H1 (cell line): ENCODE results near the gene RAD54L. TPM values are rescaled to one million over a fixed set of nuclear protein-coding genes. Genes with fewer than 3 reads are reported as not detected.

Source experiments
- CTCF ChIA-PET: fragments of 300-600 bp; sonication (Branson Sonifier 250); formaldehyde crosslinking; loops from one replicate; lab custom pipeline; 2021; ENCODE audit not compliant: partially characterized antibody; lab: Charles Lee
- POLR2A ChIA-PET: fragments of 300-600 bp; sonication (Branson Sonifier 250); formaldehyde crosslinking; loops from one replicate; lab custom pipeline; 2021; ENCODE audit warnings: inconsistent platforms; ENCODE audit not compliant: partially characterized antibody; lab: Charles Lee
- DNase-seq, 2 experiments: peaks; one replicate each; pipeline versions ENCODE4 v3.0.0 to v3.0.0-alpha.2; 2010 to 2022; ENCODE audit warnings: low spot score in 2 of 2, low read depth in 1 of 2, mixed read lengths in 1 of 2
- FAIRE-seq: peaks from 2 replicates; lab custom pipeline; 2011; peaks lifted over from hg19 to GRCh38; lab: Jason Lieb, UNC
- H2AFZ ChIP-seq: 2 replicates; pipeline ENCODE4 v1.8.1; 2012; ENCODE audit warnings: low read length, inconsistent platforms
- H2AK5ac ChIP-seq: 2 replicates; pipeline ENCODE4 v1.6.1; 2013; ENCODE audit warnings: low read depth, low read length
- H2BK120ac ChIP-seq: replicated peaks from 2 replicates; pipeline ENCODE3; 2013; ENCODE audit warnings: low read depth, low read length, inconsistent platforms
- H2BK12ac ChIP-seq: 2 replicates; pipeline ENCODE4 v1.6.1; 2013; ENCODE audit warnings: low read depth, low read length
- H2BK15ac ChIP-seq: 2 replicates; pipeline ENCODE4 v1.6.1; 2013; ENCODE audit warnings: low read length
- H2BK20ac ChIP-seq: 2 replicates; pipeline ENCODE4 v1.6.1; 2013; ENCODE audit warnings: low read length
- H2BK5ac ChIP-seq: 2 replicates; pipeline ENCODE4 v1.6.1; 2013; ENCODE audit warnings: low read depth, low read length
- H3K14ac ChIP-seq: 2 replicates; pipeline ENCODE4 v1.6.1; 2013; ENCODE audit warnings: inconsistent platforms; ENCODE audit not compliant: insufficient read length
- H3K18ac ChIP-seq: 2 replicates; pipeline ENCODE4 v1.6.1; 2013; ENCODE audit warnings: low read length; ENCODE audit errors: extremely low read depth
- H3K23ac ChIP-seq: 2 replicates; pipeline ENCODE4 v1.6.1; 2013; ENCODE audit warnings: inconsistent platforms; ENCODE audit not compliant: insufficient read length
- H3K23me2 ChIP-seq: 2 replicates; pipeline ENCODE4 v1.6.1; 2013; ENCODE audit warnings: low read depth, low read length
- H3K27ac ChIP-seq: 2 replicates; pipeline ENCODE4 v1.6.1; 2011; ENCODE audit warnings: low read depth, low read length, inconsistent platforms
- H3K27me3 ChIP-seq, 4 experiments: replicated peaks in 1 of 4; 1 replicate in 1 of 4; 2 replicates in 3 of 4; pipeline versions ENCODE4 v1.6.1 to v1.8.1; 2011 to 2013; ENCODE audit warnings: low read length in 3 of 4, mild to moderate bottlenecking in 3 of 4, inconsistent platforms in 2 of 4, mixed read lengths in 2 of 4, moderate library complexity in 1 of 4; ENCODE audit not compliant: control insufficient read depth in 3 of 4, insufficient read depth in 3 of 4; ENCODE audit errors: extremely low read depth in 1 of 4
- H3K36me3 ChIP-seq, 4 experiments: 2 replicates each; pipeline versions ENCODE4 v1.6.1 to v1.8.1; 2011 to 2013; ENCODE audit warnings: mild to moderate bottlenecking in 4 of 4, low read length in 3 of 4, moderate library complexity in 2 of 4, control low read depth in 1 of 4, inconsistent platforms in 1 of 4; ENCODE audit not compliant: insufficient read depth in 4 of 4, control insufficient read depth in 2 of 4
- H3K4ac ChIP-seq: replicated peaks from 2 replicates; pipeline ENCODE3; 2013; ENCODE audit warnings: low read length, low read depth, mixed read lengths, inconsistent platforms; ENCODE audit not compliant: insufficient read length
- H3K4me1 ChIP-seq, 4 experiments: replicated peaks in 1 of 4; 1 replicate in 1 of 4; 2 replicates in 3 of 4; pipeline versions ENCODE4 v1.6.1 to v1.8.1; 2011 to 2013; ENCODE audit warnings: low read length in 3 of 4, inconsistent platforms in 2 of 4, mixed read lengths in 1 of 4; ENCODE audit not compliant: insufficient read depth in 4 of 4, control insufficient read depth in 3 of 4
- H3K4me2 ChIP-seq, 2 experiments: 2 replicates each; pipeline versions ENCODE4 v1.6.1 to v1.8.1; 2011 to 2013; ENCODE audit warnings: low read depth in 2 of 2, low read length in 2 of 2, control low read depth in 1 of 2, inconsistent platforms in 1 of 2, mild to moderate bottlenecking in 1 of 2; ENCODE audit not compliant: insufficient read depth in 1 of 2
- H3K4me3 ChIP-seq, 4 experiments: fragments of 200-600, 300-600 bp in 1 of 4; sonication (generic), shearing (Covaris generic), sonication (Bioruptor Twin) in 1 of 4; 2 replicates each; pipeline versions ENCODE4 v1.5.1 to v1.8.1; 2011 to 2016; ENCODE audit warnings: low read length in 4 of 4, low read depth in 3 of 4, control low read depth in 2 of 4, inconsistent platforms in 2 of 4, mild to moderate bottlenecking in 2 of 4, mixed read lengths in 1 of 4, moderate library complexity in 1 of 4; ENCODE audit not compliant: insufficient read depth in 2 of 4; ENCODE audit errors: extremely low read depth in 1 of 4
- H3K56ac ChIP-seq: replicated peaks from 2 replicates; pipeline ENCODE3; 2013; ENCODE audit warnings: low read depth, mild to moderate bottlenecking, mixed read lengths, low read length, inconsistent platforms; ENCODE audit not compliant: insufficient read length
- H3K79me1 ChIP-seq: 2 replicates; pipeline ENCODE4 v1.6.1; 2013; ENCODE audit warnings: low read depth, low read length, control low read depth
- H3K79me2 ChIP-seq, 2 experiments: 2 replicates each; pipeline versions ENCODE4 v1.6.1 to v1.8.1; 2012 to 2013; ENCODE audit warnings: low read length in 2 of 2, mild to moderate bottlenecking in 2 of 2, inconsistent platforms in 1 of 2; ENCODE audit not compliant: insufficient read depth in 2 of 2, control insufficient read depth in 1 of 2
- H3K9ac ChIP-seq, 4 experiments: replicated peaks in 1 of 4; 1 replicate in 1 of 4; 2 replicates in 3 of 4; pipeline versions ENCODE4 v1.6.1 to v1.8.1; 2011 to 2013; ENCODE audit warnings: low read depth in 3 of 4, low read length in 3 of 4, control low read depth in 2 of 4, mild to moderate bottlenecking in 2 of 4, moderate library complexity in 2 of 4, inconsistent platforms in 1 of 4; ENCODE audit errors: extremely low read depth in 1 of 4
- H3K9me3 ChIP-seq, 2 experiments: 2 replicates each; pipeline versions ENCODE4 v1.6.1 to v1.8.1; 2012 to 2013; ENCODE audit warnings: mild to moderate bottlenecking in 2 of 2, moderate library complexity in 2 of 2, control low read depth in 1 of 2, inconsistent platforms in 1 of 2, low read depth in 1 of 2, low read length in 1 of 2, mixed read lengths in 1 of 2; ENCODE audit not compliant: insufficient read depth in 2 of 2
- H4K20me1 ChIP-seq, 2 experiments: replicated peaks in 1 of 2; 2 replicates each; pipeline versions ENCODE3 to v1.8.1; 2011 to 2013; ENCODE audit warnings: inconsistent platforms in 2 of 2, low read length in 2 of 2, mild to moderate bottlenecking in 1 of 2; ENCODE audit not compliant: insufficient read depth in 2 of 2, control insufficient read depth in 1 of 2
- H4K5ac ChIP-seq: 2 replicates; pipeline ENCODE4 v1.6.1; 2013; ENCODE audit warnings: low read length, low read depth, mixed read lengths, inconsistent platforms; ENCODE audit not compliant: insufficient read length
- H4K8ac ChIP-seq: 2 replicates; pipeline ENCODE4 v1.8.0; 2013; ENCODE audit warnings: mild to moderate bottlenecking, moderate library complexity, low read length, inconsistent platforms; ENCODE audit not compliant: insufficient read depth; ENCODE audit errors: extremely low read depth
- H4K91ac ChIP-seq: replicated peaks from 2 replicates; pipeline ENCODE3; 2013; ENCODE audit warnings: low read length, mixed read lengths, inconsistent platforms; ENCODE audit not compliant: insufficient read length
- HDAC6 ChIP-seq: IDR thresholded peaks from one replicate; pipeline ENCODE4 v1.7.1; 2012; ENCODE audit warnings: low read depth, mild to moderate bottlenecking, inconsistent platforms, low read length, moderate library complexity
- PHF8 ChIP-seq: fragments of 200-600 bp; sonication (generic); conservative IDR thresholded peaks from 2 replicates; pipeline ENCODE4 v1.7.1; 2012; ENCODE audit warnings: low read depth, mild to moderate bottlenecking, inconsistent platforms, low read length, moderate library complexity
- RAD21 ChIP-seq, 2 experiments: IDR thresholded peaks in 1 of 2; conservative IDR thresholded peaks in 1 of 2; 2 replicates each; pipeline ENCODE4 v1.6.1; 2011; ENCODE audit warnings: low read depth in 2 of 2, low read length in 2 of 2, improper control_type of control experiment in 1 of 2, inconsistent platforms in 1 of 2, mild to moderate bottlenecking in 1 of 2, moderate library complexity in 1 of 2
- SIN3A ChIP-seq, 2 experiments: IDR thresholded peaks in 1 of 2; conservative IDR thresholded peaks in 1 of 2; 2 replicates each; pipeline ENCODE4 v1.6.1; 2011 to 2012; ENCODE audit warnings: low read length in 2 of 2, improper control_type of control experiment in 1 of 2, low read depth in 1 of 2, mild to moderate bottlenecking in 1 of 2
- SP2 ChIP-seq: IDR thresholded peaks from 2 replicates; pipeline ENCODE4 v1.6.1; 2012; ENCODE audit warnings: mild to moderate bottlenecking, low read length, inconsistent platforms
- TBP ChIP-seq: IDR thresholded peaks from 2 replicates; pipeline ENCODE4 v1.6.1; 2011; ENCODE audit warnings: low read depth, low read length, improper control_type of control experiment
- YY1 ChIP-seq: IDR thresholded peaks from 2 replicates; pipeline ENCODE4 v1.6.1; 2011; ENCODE audit warnings: low read depth, mild to moderate bottlenecking, low read length
- WGBS, 2 experiments: shearing (Covaris generic) in 1 of 2; methylation state at CpG; one replicate each; pipeline versions ENCODE4 v1.1.6 to v1.1.7; 2013 to 2015; ENCODE audit warnings: low lambda C conversion rate in 2 of 2, mixed read lengths in 2 of 2, inconsistent platforms in 1 of 2, low coverage in 1 of 2, missing lambda C conversion rate in 1 of 2; ENCODE audit not compliant: insufficient replicate concordance in 2 of 2, insufficient coverage in 1 of 2, insufficient read length in 1 of 2; ENCODE audit errors: extremely low coverage in 1 of 2, missing lambda C conversion rate in 1 of 2; 5-methylcytosine and 5-hydroxymethylcytosine counted together
- polyA plus RNA-seq, 7 experiments: library from polyadenylated mRNA; depleted of rRNA in 3 of 7; stranded (reverse) in 5 of 7; unstranded in 2 of 7; fragments of >200 nt in 5 of 7; fragments of 200-250 nt in 2 of 7; gene quantifications; 1 replicate in 5 of 7; 2 replicates in 1 of 7; 4 replicates in 1 of 7; pipeline versions ENCODE4 v1.2.1 to v1.2.3, GENCODE V29; 2011 to 2013; ENCODE audit warnings: missing spikeins in 2 of 7, mixed read lengths in 2 of 7
- total RNA-seq: library from RNA; stranded (reverse); fragmentation: NEBNext Ultra II Directional; extraction: Animal tissue kit (Norgen Biotek cat#: 25700); gene quantifications from 2 replicates; pipeline ENCODE4 v1.2.1, GENCODE V29; 2021

RAD54L gene
- total and polyA plus RNA-seq, 2 of the 8 experiments (the other 6 are each of a cell fraction or from before 2014, with no cell fraction given), result 43.5 to 50.3 TPM

DNA sequence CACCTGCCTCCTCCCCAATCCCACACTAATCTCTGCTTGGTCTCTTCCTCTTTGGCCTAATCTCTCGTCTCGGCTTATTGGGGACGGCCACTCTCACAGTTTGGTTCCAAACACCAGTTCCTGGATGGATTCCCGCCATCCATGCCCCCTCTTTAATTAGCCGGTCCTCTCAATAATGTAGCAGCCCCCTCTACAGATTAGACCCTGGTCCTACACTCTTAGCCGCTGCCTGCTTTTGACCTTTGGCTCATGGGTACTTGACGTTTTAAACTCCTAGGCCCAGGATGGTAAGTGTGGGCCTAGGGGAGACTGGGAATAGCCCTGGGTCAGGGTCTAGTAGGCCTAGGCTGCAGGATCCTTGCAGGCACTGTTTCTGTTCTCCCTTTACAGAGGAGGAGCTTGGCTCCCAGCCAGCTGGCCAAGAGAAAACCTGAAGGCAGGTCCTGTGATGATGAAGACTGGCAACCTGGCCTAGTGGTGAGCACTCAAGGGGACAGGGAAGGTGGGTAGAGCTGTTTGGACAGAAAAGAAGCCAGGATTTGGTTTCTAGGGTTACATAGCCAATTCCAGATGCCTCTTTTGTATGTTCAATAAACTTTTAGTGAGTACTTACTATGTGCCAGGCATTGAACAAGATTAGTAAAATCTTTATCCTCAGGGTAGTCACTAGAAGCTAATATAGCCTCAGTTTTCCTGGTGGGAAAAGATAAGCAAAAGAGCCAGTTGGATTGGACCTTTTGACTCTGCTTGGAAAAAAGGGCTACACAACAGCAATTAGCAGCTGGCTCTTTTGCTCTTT lies 758 bp downstream of the RAD54L start:
- peaks cover 4 to 15% (median 5%) of the 10 kb centered on the region in 4 experiments; a peak in 5 of 7 replicates for H3K4me1 ChIP-seq
- peak; percentile 24 for FAIRE-seq
- POLR2A ChIA-PET, result interaction anchor here (0.7 to 10.6 kb wide), 11 partner anchors 10 to 85 kb away, joined by 3 to 100 read pairs (median 5); partner anchors contain the start of genes LRRC41, LURAP1 and UQCRH
- 0 out of 2 replicates have a peak, but pooled peaks have one; percentile 21 for TF ChIP-seq YY1
- TF ChIP-seq HDAC6, result no peak
- TF ChIP-seq PHF8, result 0 out of 2 replicates have a peak, but pooled peaks have one; percentile 5
- no peak for TF ChIP-seq SP2
- TF ChIP-seq RAD21 (IDR thresholded peaks at IDR 0.05 in 1 of 2, conservative IDR thresholded peaks at IDR 0.05 in 1 of 2; ENCODE audit: low read depth in 2 of 2, low read length in 2 of 2), result peak; percentile 36 to 59; a peak in 3 of 4 replicates
- peak; percentile 8; the same call in 1 of the 2 replicates for TF ChIP-seq TBP
- TF ChIP-seq SIN3A (conservative IDR thresholded peaks at IDR 0.05 in 1 of 2, IDR thresholded peaks at IDR 0.05 in 1 of 2; ENCODE audit: low read depth in 1 of 2, low read length in 2 of 2), result 0 out of 4 replicates have a peak, but pooled peaks of 1 of the 2 experiments have one; percentile 63

More for the DNA sequence above, 758 bp downstream of the RAD54L start:
- Histone ChIP-seq H3K18ac (0 out of 2 replicates have a peak overlapping the region, but pooled peaks have one; percentile 55), H4K8ac (no peak overlapping the region; the same call in 1 of the 2 replicates), H3K4me3 (peak overlapping the region; percentile 87 to 94 (median 92)), H3K4ac (no peak overlapping the region), H3K27ac (peak overlapping the region; percentile 94), H3K27me3 (no peaks in the 10 kb centered on the region), H4K5ac (peak overlapping the region; percentile 80), H2BK15ac (no peak overlapping the region), H4K20me1 (peaks cover 2 to 6% of the 10 kb centered on the region in 2 experiments), H3K23me2 (peaks cover 9% of the 10 kb centered on the region; the same call in 1 of the 2 replicates), H3K56ac (peak overlapping the region; percentile 63), H3K9me3 (no peaks in the 10 kb centered on the region), H3K79me2 (peaks cover 3 to 22% of the 10 kb centered on the region in 2 experiments), H4K91ac (peak overlapping the region; percentile 70), H3K36me3 (peaks cover 13 to 40% (median 27%) of the 10 kb centered on the region in 4 experiments), H2BK120ac (no peak overlapping the region), H2AK5ac (no peak overlapping the region; the same call in 1 of the 2 replicates), H2BK12ac (no peak overlapping the region), H3K79me1 (peaks cover 10% of the 10 kb centered on the region; the same call in 1 of the 2 replicates), H3K14ac (no peak overlapping the region), H3K23ac (no peak overlapping the region), H2BK20ac (no peak overlapping the region), H3K4me2 (peak overlapping the region; percentile 81 to 84), H3K9ac (peak overlapping the region; percentile 91 to 99 (median 94)), H2BK5ac (peak overlapping the region; percentile 72; the same call in 1 of the 2 replicates), H2AFZ (no peak overlapping the region)
- peak in 1 of 2 experiments; percentile 68 for DNase-seq
- WGBS, 2 experiments, result 8% methylated on average over 7 of the region's 7 CpGs; no CpG with 5 or more reads in 1 of the 2 experiments
- CTCF ChIA-PET, result interaction anchor here (0.7 to 1.8 kb wide), 7 partner anchors 9 to 26 kb away, joined by 3 to 7 read pairs (median 4); no protein-coding TSS in a partner anchor
